HPDE6-E6E7 (cell line): ENCODE data around the gene ZNF281.

ENCODE experiments used
- DNase-seq: peaks from one replicate; pipeline ENCODE4 v3.0.0; 2011; ENCODE audit warnings: missing footprints; ENCODE audit errors: extremely low spot score

ZNF281 gene

DNA sequence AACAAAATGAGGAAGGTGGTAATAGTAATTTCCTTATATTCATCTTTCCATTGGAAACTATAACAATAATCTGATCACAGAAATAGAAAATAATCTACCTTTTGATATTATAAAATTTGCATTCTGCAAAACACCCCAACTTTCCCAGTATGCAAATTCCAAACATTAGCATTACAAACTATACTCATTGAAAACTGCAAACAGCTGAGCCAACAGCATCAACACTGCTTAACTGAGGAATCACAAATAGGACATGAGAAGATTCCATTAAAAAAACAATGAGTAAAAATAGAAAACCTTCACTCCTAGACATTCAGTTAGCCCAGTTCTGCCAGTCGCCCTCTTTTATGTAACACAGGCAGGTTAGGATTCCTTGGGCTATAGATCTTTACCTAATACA is 18.1 kb downstream of the ZNF281 start:
- DNase-seq = no peak

DNA sequence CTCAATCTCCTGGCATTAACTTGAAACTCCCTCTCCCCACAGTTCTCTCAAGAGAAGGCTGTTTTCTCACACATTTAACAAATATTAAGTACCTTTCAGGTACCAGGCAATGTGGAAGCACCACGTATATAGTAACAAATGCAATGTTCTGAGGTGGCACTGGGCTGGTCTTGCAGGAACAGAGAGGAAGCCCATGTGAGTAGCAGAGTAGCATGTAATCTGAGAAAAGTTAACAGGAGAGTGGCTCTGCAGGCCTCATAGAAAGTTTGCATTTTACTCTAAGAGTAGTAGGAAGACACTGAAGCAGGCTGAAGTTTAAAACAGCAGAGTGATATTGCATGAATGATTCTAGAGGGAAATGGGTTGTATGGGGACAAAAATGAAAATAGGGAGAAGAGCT is 21.0 kb downstream of the ZNF281 start:
- DNase-seq = no peak

DNA sequence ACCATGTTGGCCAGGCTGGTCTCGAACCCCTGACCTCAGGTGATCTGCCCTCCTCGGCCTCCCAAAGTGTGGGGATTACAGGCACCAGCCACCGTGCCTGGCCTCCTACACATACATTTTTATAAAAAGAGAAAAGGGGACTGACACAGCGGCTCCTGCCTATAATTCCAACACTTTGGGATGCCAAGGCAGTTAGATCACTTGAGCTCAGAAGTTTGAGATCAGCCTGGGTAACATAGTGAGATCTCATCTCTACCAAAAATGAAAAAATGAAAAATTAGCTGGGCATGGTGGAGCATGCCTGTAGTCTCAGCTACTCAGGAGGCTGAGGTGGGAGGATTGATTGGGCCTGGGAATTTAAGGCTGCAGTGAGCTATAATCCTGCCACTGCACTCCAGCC is 23.4 kb downstream of the ZNF281 start:
- DNase-seq = no peak

GRCh38 chr1:200384818-200385390 is 24.9 kb downstream of the ZNF281 start:
- no peak for DNase-seq

GRCh38 chr1:200381256-200381984 is 28.4 kb downstream of the ZNF281 start:
- DNase-seq = peak; percentile 58

DNA sequence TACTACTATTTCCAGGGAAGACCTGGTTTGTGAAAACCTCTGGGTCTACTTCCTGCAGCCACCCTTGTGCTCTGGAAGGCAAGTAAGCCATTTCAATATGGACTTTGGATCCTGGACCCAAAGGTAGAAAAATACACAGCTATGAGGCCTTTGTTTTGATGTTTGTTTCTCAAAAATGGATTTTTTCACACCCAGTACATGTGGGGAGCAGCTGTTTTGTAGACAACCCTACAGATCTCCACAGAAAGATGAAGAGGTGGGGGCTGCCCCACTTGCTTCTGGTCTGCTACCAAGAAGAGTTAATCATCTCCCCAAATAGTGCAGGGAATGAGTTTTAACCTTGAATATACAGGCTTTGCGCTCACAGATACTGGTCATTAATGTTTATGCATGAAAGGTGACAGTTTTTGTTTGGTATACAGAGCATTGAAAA is 29.2 kb downstream of the ZNF281 start:
- DNase-seq = no peak

- DNase-seq = no peak
Measured at GRCh38 chr1:200379940-200380588, 29.8 kb downstream of the ZNF281 start.

- DNase-seq = peak; percentile 38
Measured at GRCh38 chr1:200379432-200379757, 30.4 kb downstream of the ZNF281 start.

DNA sequence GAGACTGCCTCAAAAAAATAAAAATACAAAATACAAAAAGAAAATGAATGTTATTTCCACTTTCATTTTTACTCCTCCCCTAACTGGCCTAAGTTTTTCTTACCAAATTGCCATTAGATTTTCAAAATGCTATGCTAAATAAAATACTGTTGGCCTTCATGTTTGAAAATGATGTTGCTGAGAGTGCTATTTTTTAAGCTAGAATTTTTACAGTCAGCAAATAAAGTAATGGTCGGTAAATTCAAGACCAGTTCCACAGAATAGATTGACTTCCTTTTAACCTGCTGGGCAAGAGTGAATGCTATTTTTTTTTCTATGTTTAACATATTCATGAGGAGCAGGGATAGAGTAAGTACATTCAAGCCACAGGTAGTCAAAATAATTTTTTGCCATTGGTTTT is 31.7 kb downstream of the ZNF281 start:
- no peak for DNase-seq

DNA sequence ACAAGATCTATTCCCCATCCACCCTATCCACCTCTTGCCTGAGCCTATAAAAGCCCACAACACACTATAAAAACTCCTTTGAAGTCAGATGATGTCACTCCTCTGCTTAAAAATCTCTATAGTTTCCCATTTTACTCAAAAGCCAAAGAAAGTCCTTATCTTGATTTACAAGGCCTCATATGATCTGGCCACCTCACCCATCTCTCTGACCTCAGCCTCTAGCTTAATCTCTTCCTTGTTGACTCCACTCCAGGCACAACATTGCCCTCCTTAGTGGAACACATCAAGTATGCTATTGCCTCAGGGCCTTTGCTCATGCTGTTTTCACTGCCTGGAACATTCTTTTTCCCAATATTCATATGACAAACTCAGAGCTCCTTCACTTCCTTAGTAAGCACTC is 33.3 kb downstream of the ZNF281 start:
- DNase-seq = no peak

GRCh38 chr1:200374569-200375295 is 35.1 kb downstream of the ZNF281 start:
- no peak for DNase-seq

DNA sequence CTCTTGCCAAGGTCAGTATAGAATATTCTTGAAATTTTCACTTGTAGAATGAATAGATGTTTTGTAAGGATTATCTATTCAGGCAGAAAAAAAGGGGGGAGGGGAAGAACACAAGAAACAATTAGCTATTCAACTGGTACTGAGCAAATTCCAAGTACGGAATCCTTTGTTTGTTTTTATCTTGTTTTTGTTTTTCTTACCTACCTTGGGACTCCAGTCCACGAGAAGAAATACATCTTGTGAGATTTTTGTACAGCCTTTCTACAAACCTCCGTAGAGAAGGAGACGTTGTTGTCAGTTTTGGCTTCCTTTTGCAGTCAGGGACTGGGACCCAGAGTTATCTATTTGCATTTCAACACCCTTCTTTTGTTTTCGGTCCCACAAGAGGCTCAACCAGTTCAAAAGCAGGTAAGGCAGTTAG is 36.0 kb downstream of the ZNF281 start:
- DNase-seq = no peak

DNA sequence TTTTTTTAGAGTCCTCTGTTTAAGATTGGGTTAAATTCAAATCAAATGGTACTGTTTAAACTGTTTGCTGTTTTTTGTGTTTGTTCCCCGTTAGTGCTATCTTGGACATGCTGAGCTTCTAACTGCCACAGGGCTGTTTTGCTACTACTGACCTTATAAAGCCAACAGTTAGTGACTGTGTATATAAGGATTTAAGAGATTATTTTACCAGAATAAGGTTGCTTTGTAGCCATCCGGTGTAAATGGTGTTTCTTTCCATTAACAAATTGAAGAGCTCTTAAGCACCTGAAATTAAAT is 37.0 kb downstream of the ZNF281 start:
- no peak for DNase-seq

GRCh38 chr1:200372095-200372884 is 37.5 kb downstream of the ZNF281 start:
- DNase-seq = peak; percentile 60

- DNase-seq = no peak
Measured at GRCh38 chr1:200369706-200370105, 40.1 kb downstream of the ZNF281 start.

DNA sequence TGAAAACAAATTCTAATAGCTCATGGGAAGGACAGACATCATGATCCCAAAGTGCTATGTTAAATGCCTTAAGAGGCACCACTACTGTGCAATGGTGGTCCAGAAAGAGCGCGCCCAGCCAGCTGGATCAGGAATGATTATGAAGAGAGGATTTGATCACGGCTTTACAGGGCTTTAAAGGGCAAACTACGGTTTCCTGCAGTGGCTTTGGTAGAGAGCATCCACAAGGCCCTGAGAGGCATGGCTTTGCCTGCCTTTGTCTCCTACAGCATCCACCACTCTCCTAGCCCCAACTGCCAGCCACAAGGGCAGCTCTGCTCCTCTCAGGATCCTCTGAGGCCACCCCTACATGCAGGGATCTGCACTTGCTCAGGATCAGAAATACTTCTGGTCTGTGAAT is 40.7 kb downstream of the ZNF281 start:
- DNase-seq = no peak

DNA sequence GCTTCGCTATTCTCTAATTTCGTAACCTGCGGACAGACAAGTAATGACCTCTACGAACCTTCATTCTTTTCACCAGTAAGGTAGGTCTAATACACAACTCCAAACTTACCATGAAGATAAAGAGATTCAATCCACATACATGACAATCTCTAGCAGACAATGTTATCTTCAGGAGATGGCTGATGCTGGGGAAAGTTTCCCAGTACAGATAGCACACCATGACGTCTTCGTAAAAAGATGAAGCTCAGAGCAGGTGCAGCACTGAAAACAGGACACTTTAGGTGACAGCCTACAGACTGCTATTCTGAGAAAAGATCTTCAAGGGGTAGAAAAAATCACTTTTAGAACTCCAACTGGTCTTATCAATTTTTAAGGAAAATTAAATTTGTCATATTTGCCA is 41.3 kb downstream of the ZNF281 start:
- no peak for DNase-seq

GRCh38 chr1:200367841-200368534 is 41.8 kb downstream of the ZNF281 start:
- no peak for DNase-seq

- DNase-seq = no peak
Measured at GRCh38 chr1:200366577-200367253, 43.1 kb downstream of the ZNF281 start.

DNA sequence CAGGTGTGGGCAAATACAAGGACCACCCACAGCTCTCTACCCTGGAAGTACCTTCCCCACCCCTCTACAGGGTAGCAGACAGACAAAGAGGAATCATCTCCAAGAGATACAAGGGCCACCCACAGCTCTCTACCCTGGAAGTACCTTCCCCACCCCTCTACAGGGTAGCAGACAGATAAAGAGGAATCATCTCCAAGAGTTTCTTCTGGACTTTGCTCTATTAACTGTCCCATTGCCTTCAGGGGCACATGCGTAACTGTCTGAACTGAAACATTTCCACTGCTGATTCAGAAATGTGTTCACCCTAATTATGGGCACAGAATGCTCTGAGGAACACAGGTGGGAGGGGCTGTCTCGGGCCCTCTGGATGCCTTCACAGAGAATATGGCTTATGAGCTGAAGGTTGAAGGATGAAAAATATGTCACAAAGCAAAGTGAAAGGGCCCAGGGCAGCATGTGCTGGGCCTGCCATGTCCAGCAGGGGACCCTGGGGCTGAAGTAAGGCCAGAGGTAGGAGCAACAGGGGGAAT is 43.9 kb downstream of the ZNF281 start:
- no peak for DNase-seq

- no peak for DNase-seq
Measured at GRCh38 chr1:200364831-200365230, 45.0 kb downstream of the ZNF281 start.
